ENCODE measurements around the gene EMSY.

- TF ChIP-seq, protein P1, sequence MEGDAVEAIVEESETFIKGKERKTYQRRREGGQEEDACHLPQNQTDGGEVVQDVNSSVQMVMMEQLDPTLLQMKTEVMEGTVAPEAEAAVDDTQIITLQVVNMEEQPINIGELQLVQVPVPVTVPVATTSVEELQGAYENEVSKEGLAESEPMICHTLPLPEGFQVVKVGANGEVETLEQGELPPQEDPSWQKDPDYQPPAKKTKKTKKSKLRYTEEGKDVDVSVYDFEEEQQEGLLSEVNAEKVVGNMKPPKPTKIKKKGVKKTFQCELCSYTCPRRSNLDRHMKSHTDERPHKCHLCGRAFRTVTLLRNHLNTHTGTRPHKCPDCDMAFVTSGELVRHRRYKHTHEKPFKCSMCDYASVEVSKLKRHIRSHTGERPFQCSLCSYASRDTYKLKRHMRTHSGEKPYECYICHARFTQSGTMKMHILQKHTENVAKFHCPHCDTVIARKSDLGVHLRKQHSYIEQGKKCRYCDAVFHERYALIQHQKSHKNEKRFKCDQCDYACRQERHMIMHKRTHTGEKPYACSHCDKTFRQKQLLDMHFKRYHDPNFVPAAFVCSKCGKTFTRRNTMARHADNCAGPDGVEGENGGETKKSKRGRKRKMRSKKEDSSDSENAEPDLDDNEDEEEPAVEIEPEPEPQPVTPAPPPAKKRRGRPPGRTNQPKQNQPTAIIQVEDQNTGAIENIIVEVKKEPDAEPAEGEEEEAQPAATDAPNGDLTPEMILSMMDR (IDR thresholded peaks at IDR 0.05) = no peak
- TF ChIP-seq EZH2 (IDR thresholded peaks at IDR 0.05; ENCODE audit: borderline replicate concordance, insufficient read depth, low read depth, low read length, poor library complexity, severe bottlenecking) = no peak
Measured at GRCh38 chr11:76443268-76443980, 1.4 kb upstream of the EMSY start.
